ENCODE measurements around the gene ORM2.
"Not testable (repeated sequence)": the region's sequence is repeated elsewhere in the genome, so short reads cannot be mapped to it uniquely, and the experiment has no call there.

The ORM2 gene

GRCh38 chr9:114332474-114333040, 2.9 kb downstream of the ORM2 start:
- not testable (repeated sequence) for DNase-seq (ENCODE audit: low spot score)

- DNase-seq (ENCODE audit: low spot score) = not testable (repeated sequence)
These were observed 4.0 kb downstream of the ORM2 start for GRCh38 chr9:114333718-114334117.

- DNase-seq (ENCODE audit: low spot score) = no peak
These were observed 4.8 kb downstream of the ORM2 start for GRCh38 chr9:114334490-114334889.

- DNase-seq (ENCODE audit: low spot score) = no peak
These were observed 6.1 kb downstream of the ORM2 start for GRCh38 chr9:114335745-114336144.

DNA sequence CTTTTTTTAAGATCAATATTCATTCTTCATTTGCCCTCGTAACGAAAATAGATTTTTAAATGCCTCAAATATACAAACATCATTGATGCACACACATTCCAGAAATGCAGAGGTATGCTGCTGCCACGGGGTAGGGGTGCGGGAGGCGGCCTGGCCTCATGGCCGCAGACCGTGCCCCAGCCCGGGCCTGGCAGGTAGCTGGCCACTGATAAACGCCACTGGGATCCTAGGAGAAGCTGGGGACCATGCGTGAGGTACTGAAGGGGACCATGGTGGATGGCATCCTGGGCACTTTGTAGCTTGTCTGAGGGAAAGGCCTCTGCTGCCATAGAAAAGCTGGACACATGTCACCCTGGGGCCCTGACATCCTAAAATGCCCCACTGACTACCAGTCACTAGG, 6.5 kb downstream of the ORM2 start:
- DNase-seq (ENCODE audit: low spot score) = no peak

GRCh38 chr9:114336699-114337395, 7.2 kb downstream of the ORM2 start:
- DNase-seq (ENCODE audit: low spot score) = no peak

- no peak for DNase-seq (ENCODE audit: low spot score)
These were observed 8.5 kb downstream of the ORM2 start for GRCh38 chr9:114338187-114338586.

GRCh38 chr9:114339130-114339908, 9.7 kb downstream of the ORM2 start:
- peak; percentile 95 for DNase-seq (ENCODE audit: low spot score)

GRCh38 chr9:114341152-114341830, 11.6 kb downstream of the ORM2 start:
- no peak for DNase-seq (ENCODE audit: low spot score)

DNA sequence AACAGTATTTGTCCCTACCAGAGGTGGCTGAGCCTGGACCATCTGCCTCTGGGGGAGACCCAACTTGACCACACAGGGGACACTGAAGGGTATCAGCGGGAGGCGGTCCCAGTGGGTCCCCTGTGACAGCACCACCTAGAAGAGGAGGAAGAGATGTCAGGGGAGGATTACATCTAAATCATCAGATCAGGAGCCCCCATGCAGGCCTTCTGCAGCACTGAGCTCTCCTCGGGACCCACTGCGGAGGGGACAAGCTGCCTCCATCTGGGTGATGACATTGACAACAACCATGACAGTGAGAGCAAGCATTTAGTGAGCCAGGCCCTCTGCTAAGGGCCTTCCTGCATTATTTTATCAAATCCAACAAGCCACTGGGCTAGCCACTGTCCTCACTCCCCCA, 12.3 kb downstream of the ORM2 start:
- no peak for DNase-seq (ENCODE audit: low spot score)

DNA sequence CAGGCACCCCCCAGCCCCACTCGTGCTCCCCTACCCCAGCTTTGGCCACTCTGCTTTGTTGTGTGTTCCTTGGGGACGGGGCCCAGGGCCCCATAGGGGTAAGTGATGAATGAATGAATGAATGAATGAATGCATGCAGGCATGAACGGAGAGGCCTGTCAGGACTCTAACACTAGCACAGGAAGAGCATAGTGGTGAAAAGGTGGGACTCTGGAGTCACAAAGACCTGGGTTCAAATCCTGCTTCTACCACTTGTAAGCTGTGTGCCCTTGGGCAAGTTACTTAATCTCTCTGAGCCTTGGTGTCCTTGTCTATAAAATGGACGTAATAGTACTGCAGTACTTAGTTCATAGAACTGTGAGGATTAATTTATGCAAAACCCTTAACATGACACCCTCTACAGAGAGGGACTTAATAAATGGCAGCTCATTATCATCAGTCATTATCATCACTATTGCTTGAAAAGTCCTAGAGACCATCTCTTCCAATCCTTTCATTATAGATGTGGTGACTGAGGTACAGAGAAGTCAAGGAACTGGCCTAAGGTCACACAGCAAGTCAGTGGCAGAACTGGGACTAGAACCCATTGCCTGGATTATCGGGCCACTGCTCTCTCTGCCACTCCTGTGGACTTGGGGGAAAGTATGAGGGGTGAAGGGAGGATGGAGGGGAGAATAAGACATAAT, 13.2 kb downstream of the ORM2 start:
- DNase-seq (ENCODE audit: low spot score) = no peak

- DNase-seq (ENCODE audit: low spot score) = no peak
These were observed 14.0 kb downstream of the ORM2 start for GRCh38 chr9:114343471-114344187.

- no peak for DNase-seq (ENCODE audit: low spot score)
These were observed 14.5 kb downstream of the ORM2 start for GRCh38 chr9:114344188-114344566.

GRCh38 chr9:114344692-114345091, 15.0 kb downstream of the ORM2 start:
- no peak for DNase-seq (ENCODE audit: low spot score)

DNA sequence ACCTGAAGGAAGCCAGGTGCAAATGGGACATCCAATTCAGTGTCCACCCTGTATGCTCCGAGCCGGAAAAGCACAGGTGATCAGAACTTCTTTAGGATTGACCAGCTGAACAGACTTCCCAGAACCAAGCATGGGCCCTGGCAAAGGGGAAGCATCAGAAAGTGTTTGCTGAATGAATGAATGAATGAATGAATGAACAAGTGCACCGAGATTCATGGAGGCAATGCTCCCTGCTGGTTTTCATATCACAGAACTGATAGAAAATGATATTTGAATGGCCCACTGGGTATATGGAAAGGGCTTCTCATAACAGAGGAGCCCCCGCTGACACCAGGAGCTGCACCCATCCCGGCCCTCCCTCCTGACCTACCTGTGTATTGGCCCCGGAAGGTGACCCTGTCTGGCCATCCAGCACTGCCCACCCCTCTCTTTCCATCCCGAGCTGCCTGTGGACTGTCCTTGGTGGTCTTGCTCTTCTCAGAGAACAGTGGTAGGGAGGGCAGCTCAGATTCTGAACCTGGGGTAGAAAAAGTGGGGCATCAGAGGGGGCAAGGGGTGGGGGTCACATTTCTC, 15.9 kb downstream of the ORM2 start:
- no peak for DNase-seq (ENCODE audit: low spot score)

GRCh38 chr9:114346146-114346545, 16.5 kb downstream of the ORM2 start:
- DNase-seq (ENCODE audit: low spot score) = no peak

- DNase-seq (ENCODE audit: low spot score) = no peak
These were observed 18.0 kb downstream of the ORM2 start for GRCh38 chr9:114347675-114348074.

DNA sequence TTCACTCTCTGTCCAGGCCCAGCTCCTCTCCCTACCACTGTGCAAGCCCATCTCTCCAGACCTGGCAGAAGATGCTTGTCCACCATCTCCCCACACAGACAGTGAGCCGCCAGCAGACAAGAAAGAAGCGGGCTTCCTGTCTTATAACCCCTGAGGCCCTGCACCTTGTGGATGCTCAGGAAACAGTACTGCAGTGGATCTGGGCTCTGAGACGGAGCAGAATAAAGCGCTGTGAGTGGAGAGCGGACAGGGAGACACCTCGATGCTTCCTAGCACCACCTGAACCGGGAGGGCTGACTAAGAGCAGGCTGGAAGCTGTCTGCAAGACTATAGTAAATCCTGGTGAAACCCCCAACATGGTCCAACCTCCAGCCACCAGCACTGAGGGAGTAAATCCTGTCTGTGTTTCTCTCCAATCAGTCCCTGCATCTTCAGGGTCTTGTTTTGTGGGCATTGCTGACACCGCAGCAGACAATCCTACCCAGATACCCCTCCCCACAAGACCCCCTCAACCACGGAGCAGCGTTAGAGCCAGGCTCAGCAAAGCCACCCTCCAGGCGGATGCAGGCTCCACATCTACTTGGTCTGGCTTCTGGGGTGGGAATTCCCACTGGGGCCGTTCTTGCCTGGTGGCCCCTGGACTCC, 18.7 kb downstream of the ORM2 start:
- DNase-seq (ENCODE audit: low spot score) = no peak

GRCh38 chr9:114348906-114349482, 19.3 kb downstream of the ORM2 start:
- DNase-seq (ENCODE audit: low spot score) = no peak

Data from HuH-7.5 (cell line).